HepG2 (cell line): ENCODE data around the gene ARFGEF3. TPM values are rescaled to one million over a fixed set of nuclear protein-coding genes. Genes with fewer than 3 reads are reported as not detected.

Experiments used
- ATAC-seq: fragments of 200-7000 bp; cut with Tn5 transposase; 3 replicates; pipeline ENCODE4 v1.9.1; 2020; ENCODE audit warnings: mild to moderate bottlenecking, moderate library complexity
- BruUV-seq: library from RNA; stranded (reverse); fragments of 400-500 nt; replicated peaks from 2 replicates; lab custom pipeline; 2021; lab: Mats Ljungman, UMichigan
- CTCF ChIA-PET: fragments of 300-600 bp; formaldehyde crosslinking; extraction: SDS; loops from one replicate; lab custom pipeline; 2021; ENCODE audit warnings: low total read pairs, inconsistent platforms, low intra/inter-chr PET ratio; lab: Yijun Ruan, JAX
- POLR2A ChIA-PET: fragments of 350-600 bp; sonication (Branson Sonifier 250); formaldehyde crosslinking; loops from one replicate; lab custom pipeline; 2020; ENCODE audit warnings: antibody characterized with exemption, inconsistent platforms; lab: Yijun Ruan, JAX
- DNase-seq: peaks from one replicate; pipeline ENCODE4 v3.0.0-alpha.2; 2015; ENCODE audit warnings: low spot score
- FAIRE-seq: peaks from 3 replicates; lab custom pipeline; 2011; peaks lifted over from hg19 to GRCh38; lab: Jason Lieb, UNC
- H2AFZ ChIP-seq: one replicate; pipeline ENCODE4 v1.6.1; 2011; ENCODE audit warnings: low read length, inconsistent platforms
- H3K27ac ChIP-seq: fragments of 300-600 bp; 3 replicates; pipeline ENCODE4 v1.8.0; 2011; ENCODE audit warnings: mixed run types, mild to moderate bottlenecking, mixed read lengths, low read length, inconsistent platforms; ENCODE audit not compliant: insufficient read depth; ENCODE audit errors: extremely low read length
- H3K27me3 ChIP-seq, 2 experiments: fragments of 200-600 bp in 1 of 2; 2 replicates in 1 of 2; 3 replicates in 1 of 2; pipeline versions ENCODE4 v1.6.0 to v1.8.0; 2011; ENCODE audit warnings: low read length in 2 of 2, mild to moderate bottlenecking in 2 of 2, moderate library complexity in 2 of 2, inconsistent platforms in 1 of 2; ENCODE audit not compliant: insufficient read depth in 2 of 2, control insufficient read depth in 1 of 2
- H3K36me3 ChIP-seq, 2 experiments: fragments of 200-600 bp in 1 of 2; replicated peaks in 1 of 2; 2 replicates in 1 of 2; 3 replicates in 1 of 2; pipeline versions ENCODE4 v1.5.1 to v1.8.0; 2011; ENCODE audit warnings: low read length in 2 of 2, inconsistent platforms in 1 of 2; ENCODE audit not compliant: insufficient read depth in 2 of 2, control insufficient read depth in 1 of 2
- H3K4me1 ChIP-seq: 2 replicates; pipeline ENCODE4 v1.5.1; 2012; ENCODE audit warnings: low read length, inconsistent platforms; ENCODE audit not compliant: insufficient read depth
- H3K4me2 ChIP-seq: 2 replicates; pipeline ENCODE4 v1.6.0; 2011; ENCODE audit warnings: low read depth, low read length, inconsistent platforms
- H3K4me3 ChIP-seq, 3 experiments: fragments of 200-600 bp in 1 of 3; sonication (generic), shearing (Covaris generic) in 1 of 3; replicated peaks in 1 of 3; 2 replicates each; pipeline ENCODE4 v1.5.1; 2011 to 2016; ENCODE audit warnings: low read length in 3 of 3, inconsistent platforms in 2 of 3, low read depth in 2 of 3, mild to moderate bottlenecking in 2 of 3, control low read depth in 1 of 3, mixed read lengths in 1 of 3; ENCODE audit not compliant: insufficient read depth in 1 of 3
- H3K79me2 ChIP-seq: one replicate; pipeline ENCODE4 v1.6.1; 2011; ENCODE audit warnings: low read length, inconsistent platforms; ENCODE audit not compliant: insufficient read depth
- H3K9ac ChIP-seq: 2 replicates; pipeline ENCODE4 v1.6.0; 2011; ENCODE audit warnings: mild to moderate bottlenecking, low read depth, low read length, inconsistent platforms; ENCODE audit not compliant: insufficient read depth
- H3K9me3 ChIP-seq: 2 replicates; pipeline ENCODE4 v1.5.1; 2012; ENCODE audit warnings: mild to moderate bottlenecking, low read length
- H4K20me1 ChIP-seq: 2 replicates; pipeline ENCODE4 v1.6.0; 2011; ENCODE audit warnings: inconsistent platforms, mild to moderate bottlenecking, low read length, moderate library complexity; ENCODE audit not compliant: insufficient read depth
- BHLHE40 ChIP-seq: IDR thresholded peaks from 2 replicates; pipeline ENCODE4 v1.6.1; 2011; ENCODE audit warnings: low read length, improper control_type of control experiment
- IKZF4 ChIP-seq: sonication (generic); formaldehyde crosslinking; IDR thresholded peaks from 2 replicates; pipeline ENCODE4 v1.5.1; 2020; ENCODE audit warnings: borderline replicate concordance, mild to moderate bottlenecking, low read depth, missing genetic modification reagents; ENCODE audit errors: not compliant biosample characterization
- NAIF1 ChIP-seq: sonication (generic); formaldehyde crosslinking; IDR thresholded peaks from 2 replicates; pipeline ENCODE4 v1.5.0; 2020; ENCODE audit warnings: mild to moderate bottlenecking, missing genetic modification reagents, borderline replicate concordance
- PCBP2 ChIP-seq: fragments of 200-400 bp; formaldehyde crosslinking; optimal IDR thresholded peaks from 2 replicates; pipeline ENCODE3; 2018; ENCODE audit warnings: low read length, low read depth; ENCODE audit not compliant: poor library complexity, severe bottlenecking
- TEF ChIP-seq: sonication (generic); formaldehyde crosslinking; IDR thresholded peaks from 2 replicates; pipeline ENCODE4 v1.5.0; 2020; ENCODE audit warnings: missing genetic modification reagents
- ZNF33A ChIP-seq: sonication (generic); formaldehyde crosslinking; IDR thresholded peaks from 2 replicates; pipeline ENCODE4 v1.5.1; 2020; ENCODE audit warnings: missing genetic modification reagents, mild to moderate bottlenecking, moderate library complexity, borderline replicate concordance
- ZNF501 ChIP-seq: sonication (generic); formaldehyde crosslinking; IDR thresholded peaks from 2 replicates; pipeline ENCODE4 v1.5.1; 2020; ENCODE audit warnings: mild to moderate bottlenecking, moderate library complexity, missing genetic modification reagents
- ZNF512B ChIP-seq: sonication (generic); formaldehyde crosslinking; IDR thresholded peaks from 2 replicates; pipeline ENCODE4 v1.5.1; 2020; ENCODE audit warnings: missing genetic modification reagents, mild to moderate bottlenecking, borderline replicate concordance
- WGBS: methylation state at CpG from one replicate; pipeline ENCODE4 v1.1.6; 2017; ENCODE audit warnings: low lambda C conversion rate; 5-methylcytosine and 5-hydroxymethylcytosine counted together
- in situ Hi-C: cut with HindIII; loops from 2 replicates; pipeline ENCODE4 v1.10.0; 2017; ENCODE audit warnings: low pct_unique_long_range_greater_than_20kb; ENCODE audit not compliant: extremely low pct_ligation_motif_present
- intact Hi-C: fragments of 100-400 bp; cut with micrococcal nuclease; formaldehyde crosslinking; loops from one replicate; pipeline ENCODE4 v1.10.0; 2022; ENCODE audit not compliant: unreplicated experiment
- polyA plus RNA-seq, 8 experiments: library from polyadenylated mRNA; depleted of rRNA in 3 of 8; stranded (reverse) in 7 of 8; unstranded in 1 of 8; fragments of >200 nt; fragmentation: Illumina TruSeq in 4 of 8; extraction: Trizol in 4 of 8; gene quantifications; 2 replicates each; pipeline versions ENCODE4 v1.2.1 to v1.2.3, GENCODE V29; 2011 to 2016; ENCODE audit warnings: low read depth in 4 of 8, missing spikeins in 1 of 8, mixed read lengths in 1 of 8; ENCODE audit not compliant: insufficient read depth in 1 of 8
- total RNA-seq, 5 experiments: library from RNA; depleted of rRNA; stranded (reverse); fragments of >200 nt; fragmentation: Illumina TruSeq; extraction: Trizol; gene quantifications; 2 replicates each; pipeline ENCODE4 v1.2.3, GENCODE V29; 2016; ENCODE audit warnings: low read depth in 1 of 5

ARFGEF3 gene
- total and polyA plus RNA-seq, 2 of the 13 experiments (the other 11 are each of a cell fraction or from before 2014, with no cell fraction given) = 0.60 to 2.6 TPM

DNA sequence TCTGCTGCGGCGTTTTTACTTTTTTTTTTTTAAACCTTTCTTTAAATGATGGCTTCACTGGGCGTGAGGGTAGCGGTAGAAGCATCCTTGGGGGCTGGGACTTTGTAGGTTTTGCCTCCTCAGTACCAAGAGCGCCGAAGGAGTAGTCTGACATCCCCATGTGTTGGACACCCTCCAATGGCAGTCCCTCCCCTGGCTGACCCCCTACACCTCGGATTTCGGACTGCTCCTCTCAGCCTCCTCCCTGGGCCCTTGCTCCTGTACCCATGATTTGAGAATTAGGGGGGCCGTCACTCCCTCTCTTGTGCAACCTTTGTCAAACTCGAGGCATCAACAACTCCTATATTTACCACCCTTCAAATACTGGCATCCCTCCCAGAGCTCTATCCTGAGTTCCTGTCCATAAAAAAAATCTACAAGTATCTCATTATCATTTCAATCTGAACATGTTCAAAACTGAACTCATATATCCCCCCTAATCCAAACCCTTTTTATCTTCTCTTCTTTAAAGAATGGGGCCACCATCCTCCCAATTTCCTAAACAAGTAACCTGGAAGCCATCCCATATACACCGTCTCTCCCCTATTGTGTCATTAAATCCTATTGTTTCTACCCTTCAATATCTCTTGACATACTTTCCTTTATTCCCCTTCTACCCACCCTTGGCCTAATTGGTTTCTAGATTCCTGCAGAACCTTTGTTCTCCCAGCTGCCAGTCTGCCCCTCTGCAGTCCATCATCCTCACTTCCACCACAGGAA lies 1.2 kb upstream of the ARFGEF3 start:
- Histone ChIP-seq H3K4me3 (peak overlapping the region in 1 of 3 experiments; percentile 89; a peak in 1 of 6 replicates), H3K9ac (no peak overlapping the region)
- CTCF ChIA-PET = no interaction called here

GRCh38 chr6:138161088-138161337 lies 726 bp upstream of the ARFGEF3 start:
- Histone ChIP-seq H3K27me3 (peaks cover 3 to 53% of the 10 kb centered on the region in 2 experiments; a peak in 4 of 5 replicates), H4K20me1 (no peaks in the 10 kb centered on the region), H3K4me1 (peaks cover 30% of the 10 kb centered on the region), H2AFZ (no peak overlapping the region), H3K79me2 (no peaks in the 10 kb centered on the region), H3K4me2 (peak overlapping the region; percentile 88), H3K27ac (no peak overlapping the region), H3K36me3 (no peaks in the 10 kb centered on the region), H3K4me3 (peak overlapping the region; percentile 52 to 89 (median 62); a peak in 5 of 6 replicates), H3K9me3 (no peaks in the 10 kb centered on the region), H3K9ac (peak overlapping the region; percentile 45; the same call in 1 of the 2 replicates)
- CTCF ChIA-PET = no interaction called here
- no peak for DNase-seq
- FAIRE-seq = no peak
- 56% methylated on average over 8 of the region's 8 CpGs for WGBS
- in situ Hi-C loops = no loop called here
- POLR2A ChIA-PET = no interaction called here
- no TSS peak for BruUV-seq
- intact Hi-C loops = loop anchor here (5.0 kb wide), 1 partner anchor 116 kb away; no protein-coding TSS in a partner anchor
- peak; percentile 6; the same call in 1 of the 3 replicates for ATAC-seq
- no peak for TF ChIP-seq BHLHE40
- TF ChIP-seq TEF (CRISPR knock-in tag) = no peak
- TF ChIP-seq ZNF33A (CRISPR knock-in tag) = peak; percentile 77; the same call in 1 of the 2 replicates
- TF ChIP-seq ZNF501 (CRISPR knock-in tag) = 0 out of 2 replicates have a peak, but pooled peaks have one; percentile 63
- TF ChIP-seq ZNF512B = peak; percentile 14; the same call in 1 of the 2 replicates
- TF ChIP-seq PCBP2 = peak; percentile 82

More for the DNA sequence above, 1.2 kb upstream of the ARFGEF3 start:
- TF ChIP-seq IKZF4 (no peak), NAIF1 (CRISPR knock-in tag) (no peak)
- no peaks in the 10 kb centered on the region for H4K20me1 ChIP-seq
- 56% methylated on average over 11 of the region's 11 CpGs for WGBS
- H3K4me2 ChIP-seq = peak overlapping the region; percentile 88
- peaks cover 30% of the 10 kb centered on the region for H3K4me1 ChIP-seq
- H2AFZ ChIP-seq = no peak overlapping the region
- no peak overlapping the region for H3K27ac ChIP-seq
- no peaks in the 10 kb centered on the region for H3K9me3 ChIP-seq
- intact Hi-C loops = loop anchor here (5.0 kb wide), 1 partner anchor 117 kb away; no protein-coding TSS in a partner anchor
- no TSS peak for BruUV-seq
- ATAC-seq (no peak), FAIRE-seq (no peak), DNase-seq (no peak)
- peaks cover 3 to 53% of the 10 kb centered on the region in 2 experiments; a peak in 4 of 5 replicates for H3K27me3 ChIP-seq
- no peaks in the 10 kb centered on the region for H3K79me2 ChIP-seq
- H3K36me3 ChIP-seq = no peaks in the 10 kb centered on the region
- in situ Hi-C loops = no loop called here
- POLR2A ChIA-PET = no interaction called here
